Activated naive CD4-positive, alpha-beta T cell (primary cell): ENCODE measurements around the gene CREBRF.
"Not testable (repeated sequence)": the region's sequence is repeated elsewhere in the genome, so short reads cannot be mapped to it uniquely, and the experiment has no call there.

Experiments
- DNase-seq, 4 experiments: peaks; one replicate each; lab custom pipeline; 2025; lab: John Stamatoyannopoulos, UW

The CREBRF gene

GRCh38 chr5:173078878-173079277, 22.7 kb downstream of the CREBRF start:
- DNase-seq: no peak

DNA sequence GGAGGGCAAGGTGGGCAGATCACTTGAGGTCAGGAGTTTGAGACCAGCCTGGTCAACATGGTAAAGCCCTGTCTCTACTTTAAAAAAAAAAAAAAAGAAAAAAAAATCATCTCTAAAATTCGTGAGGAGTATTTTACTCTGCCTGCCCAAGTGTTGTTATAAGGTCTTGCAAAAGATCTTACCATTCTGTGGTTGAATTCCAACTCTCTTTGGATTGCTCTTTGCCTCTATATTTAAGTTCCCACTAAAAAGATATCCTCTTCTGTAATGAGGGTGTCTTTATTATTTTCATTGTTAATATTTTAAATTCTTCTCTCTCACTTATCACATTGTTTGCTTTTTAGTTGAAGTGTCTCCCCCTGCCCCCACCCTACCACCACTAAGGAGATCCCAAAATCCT, 33.4 kb downstream of the CREBRF start:
- no peak for DNase-seq

DNA sequence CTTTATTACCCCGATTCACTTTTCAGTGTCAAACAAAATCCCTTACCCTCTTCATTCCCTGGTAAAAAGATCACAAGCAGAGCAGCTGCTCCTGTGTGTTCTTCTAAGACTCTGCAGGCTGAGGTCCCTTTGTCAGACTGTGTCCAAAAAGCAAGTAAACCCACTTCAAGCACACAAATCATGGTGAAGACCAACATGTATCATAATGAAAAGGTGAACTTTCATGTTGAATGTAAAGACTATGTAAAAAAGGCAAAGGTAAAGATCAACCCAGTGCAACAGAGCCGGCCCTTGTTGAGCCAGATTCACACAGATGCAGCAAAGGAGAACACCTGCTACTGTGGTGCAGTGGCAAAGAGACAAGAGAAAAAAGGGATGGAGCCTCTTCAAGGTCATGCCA, 34.5 kb downstream of the CREBRF start:
- no peak for DNase-seq

DNA sequence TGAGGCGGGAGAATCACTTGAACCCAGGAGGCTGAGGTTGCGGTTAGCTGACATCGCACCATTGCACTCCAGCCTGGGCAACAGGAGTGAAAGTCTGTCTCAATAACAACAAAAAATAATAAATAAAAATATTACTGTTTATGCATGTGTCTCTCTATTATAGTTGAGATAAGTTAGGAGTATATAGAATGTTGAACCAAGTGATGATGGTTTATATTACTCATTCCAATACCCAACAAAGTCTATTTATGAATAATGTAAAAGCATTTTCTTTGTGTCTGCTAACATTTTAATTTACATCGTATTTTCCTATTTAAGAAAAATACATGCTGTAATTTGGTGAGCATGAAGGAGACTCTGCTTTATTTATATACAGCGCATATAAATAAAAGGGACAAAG, 35.8 kb downstream of the CREBRF start:
- no peak for DNase-seq

DNA sequence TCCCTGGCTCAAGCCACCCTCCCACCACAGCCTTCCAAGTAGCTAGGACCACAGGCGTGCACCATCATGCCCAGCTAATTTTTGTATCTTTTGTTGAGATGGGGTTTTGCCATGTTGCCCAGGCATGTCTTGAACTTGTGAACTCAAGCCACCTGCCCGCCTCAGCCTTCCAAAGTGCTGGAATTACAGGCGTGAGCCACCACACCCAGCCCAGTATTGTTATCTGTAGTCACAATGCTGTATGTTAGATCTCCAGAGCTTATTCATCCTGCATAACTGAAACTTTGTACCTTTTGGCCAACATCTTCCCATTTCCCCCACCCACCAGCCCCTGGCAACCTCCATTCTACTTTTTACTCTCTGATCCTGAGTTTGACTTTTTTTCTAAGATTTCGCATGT, 37.5 kb downstream of the CREBRF start:
- DNase-seq: no peak

DNA sequence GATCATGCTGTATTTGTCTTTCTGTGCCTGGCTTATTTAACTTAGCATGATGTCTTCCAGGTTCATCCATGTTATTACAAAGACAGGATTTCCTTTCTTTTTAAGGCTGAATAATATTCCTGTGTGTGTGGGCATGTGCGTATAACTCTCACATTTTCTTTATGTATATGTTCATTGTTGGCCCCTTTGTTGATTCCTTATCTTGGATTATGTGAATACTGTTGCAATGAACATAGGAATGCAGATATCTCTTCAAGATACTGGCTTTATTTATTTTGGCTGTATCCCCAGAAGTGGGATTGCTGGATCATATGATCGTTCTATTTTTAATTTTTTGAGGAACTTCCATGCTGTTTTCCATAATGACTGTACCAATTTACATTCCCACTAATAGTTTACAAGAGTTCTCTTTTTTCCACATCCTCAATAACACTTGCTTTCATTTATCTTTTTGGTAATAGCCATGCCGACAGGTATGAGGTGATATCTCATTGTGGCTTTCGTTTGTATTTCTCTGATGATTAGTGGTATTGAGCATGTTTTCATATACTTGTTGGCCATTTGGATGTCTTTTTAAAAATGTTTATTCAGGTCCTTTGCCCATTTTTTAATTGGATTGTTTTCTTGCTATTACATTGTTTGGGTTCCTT, 38.0 kb downstream of the CREBRF start:
- DNase-seq: no peak

DNA sequence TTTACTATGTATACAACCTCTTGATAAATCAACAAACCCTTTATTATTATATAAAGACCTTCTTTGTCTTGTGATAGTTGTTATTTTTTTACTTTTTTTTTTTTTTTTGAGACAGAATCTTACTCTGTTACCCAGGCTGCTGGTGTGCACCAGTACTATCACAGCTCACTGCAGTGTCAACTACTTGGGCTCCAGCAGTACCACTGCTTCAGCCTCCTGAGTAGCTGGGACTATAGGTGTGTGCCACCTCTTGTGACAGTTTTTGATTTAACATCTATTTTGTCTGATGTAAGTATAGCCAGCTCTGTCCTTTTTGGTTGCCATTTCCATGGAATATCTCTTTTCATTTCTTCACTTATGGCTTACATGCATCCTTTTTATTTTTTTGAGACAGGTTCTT, 42.6 kb downstream of the CREBRF start:
- DNase-seq: no peak

DNA sequence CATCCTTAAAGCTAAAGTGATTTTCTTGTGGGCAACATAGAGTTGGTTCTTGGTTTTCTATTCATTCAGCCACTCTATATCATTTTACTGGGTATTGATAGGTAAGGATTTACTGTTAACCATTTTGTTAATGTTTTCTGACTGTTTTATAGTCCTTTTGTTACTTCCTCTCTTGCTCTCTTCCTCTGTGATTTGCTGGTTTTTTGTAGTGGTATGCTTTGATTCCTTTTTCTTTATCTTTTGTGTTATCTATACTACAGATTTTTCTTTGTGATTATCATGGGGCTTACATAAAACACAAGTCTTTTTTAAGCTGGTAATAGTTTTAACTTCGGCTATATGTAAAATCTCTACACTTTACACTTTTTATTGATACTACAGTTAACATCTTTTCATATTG, 43.3 kb downstream of the CREBRF start:
- DNase-seq: no peak

GRCh38 chr5:173101245-173101644, 45.1 kb downstream of the CREBRF start:
- no peak for DNase-seq

DNA sequence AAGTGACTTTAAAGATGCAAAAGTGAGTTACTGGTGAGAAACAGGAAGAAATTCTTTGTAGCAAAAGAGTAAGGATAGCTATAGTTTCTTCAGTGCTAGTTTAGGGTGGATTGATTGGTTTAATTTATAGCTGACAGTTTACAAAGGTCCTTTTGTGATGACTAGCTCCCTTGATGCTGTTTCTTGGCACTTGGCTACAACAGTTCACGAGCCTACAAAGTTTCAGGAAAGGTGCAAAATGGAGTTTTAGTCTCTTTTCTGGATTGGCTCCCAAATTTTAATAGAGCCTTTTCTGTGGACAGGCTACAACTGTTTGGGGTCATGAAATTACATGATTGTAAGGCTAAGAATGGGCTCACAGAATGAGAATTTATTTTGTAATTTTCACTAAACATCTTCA, 47.3 kb downstream of the CREBRF start:
- no peak for DNase-seq

DNA sequence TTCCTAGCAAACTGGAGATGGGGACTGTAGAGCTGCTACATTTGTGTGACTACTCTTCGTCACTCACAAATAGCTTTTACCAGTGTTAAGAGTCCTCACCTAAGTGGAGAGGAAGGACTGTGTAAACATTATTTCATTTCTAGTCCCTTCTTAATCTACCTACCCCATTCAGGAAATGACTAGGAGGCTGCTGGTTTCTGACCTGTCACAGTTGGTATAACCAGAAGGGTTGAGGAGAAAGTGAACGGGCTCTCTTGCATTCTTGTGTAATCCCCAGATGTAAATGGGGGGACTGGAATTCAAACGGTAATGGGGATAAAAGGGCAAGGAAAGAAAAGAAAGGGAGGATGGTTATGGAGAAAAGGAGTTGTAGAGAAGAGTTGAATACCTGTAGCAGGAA, 52.8 kb downstream of the CREBRF start:
- no peak for DNase-seq

DNA sequence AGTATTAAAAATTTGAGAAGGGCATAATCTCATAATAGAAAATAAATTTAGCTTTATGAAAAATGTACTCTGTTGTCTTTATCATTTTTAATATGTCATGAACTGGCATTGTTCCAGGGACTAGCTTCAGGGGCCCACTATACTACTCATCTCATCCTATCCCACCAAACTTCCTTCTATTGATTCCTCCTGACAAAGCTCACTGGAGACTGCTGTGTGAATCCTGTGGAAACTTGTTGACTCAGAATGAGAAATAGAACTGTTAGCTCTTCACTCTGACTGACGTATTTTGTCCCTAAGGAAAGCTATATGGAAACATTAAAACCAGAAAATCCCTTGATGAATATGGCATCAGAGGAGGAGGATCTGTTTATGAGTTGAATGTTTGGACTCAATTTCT, 58.4 kb downstream of the CREBRF start:
- DNase-seq: no peak

DNA sequence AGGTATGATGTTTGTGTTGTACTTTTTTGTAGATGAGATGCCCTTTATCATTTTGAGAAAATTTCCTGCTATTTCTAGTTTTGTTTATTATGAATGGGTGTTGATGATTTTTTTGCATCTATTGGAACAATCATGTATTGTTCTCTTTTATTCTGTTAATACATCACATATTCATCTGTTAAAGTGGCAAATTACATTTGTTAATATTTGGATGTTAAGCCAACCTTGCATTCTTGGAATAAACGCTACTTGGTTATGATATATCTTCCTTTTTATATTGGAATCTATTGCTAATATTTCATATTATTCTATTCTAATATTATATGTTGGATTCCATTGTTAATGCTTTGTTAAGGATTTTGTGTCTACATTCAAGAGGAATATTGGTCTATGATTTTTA, 63.6 kb downstream of the CREBRF start:
- DNase-seq: no peak

DNA sequence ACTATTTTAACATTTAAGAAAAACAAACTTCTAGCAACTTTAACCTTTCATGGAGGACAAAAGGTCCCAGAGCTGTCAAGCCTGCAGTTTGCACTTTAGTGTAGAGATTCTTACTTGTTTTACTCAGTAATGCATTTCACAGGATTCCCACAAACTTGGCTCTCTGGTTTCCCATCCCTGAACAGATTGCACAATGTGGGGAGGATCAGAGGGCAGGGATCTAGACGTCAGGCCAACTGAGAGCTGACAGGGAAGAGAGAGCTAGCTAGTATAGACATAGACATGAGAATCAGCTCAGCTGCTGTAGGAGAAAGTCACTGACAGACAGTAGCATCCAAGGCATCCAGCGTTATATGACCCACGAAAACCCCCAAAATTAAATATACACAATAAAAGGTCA, 67.3 kb downstream of the CREBRF start:
- DNase-seq: no peak

DNA sequence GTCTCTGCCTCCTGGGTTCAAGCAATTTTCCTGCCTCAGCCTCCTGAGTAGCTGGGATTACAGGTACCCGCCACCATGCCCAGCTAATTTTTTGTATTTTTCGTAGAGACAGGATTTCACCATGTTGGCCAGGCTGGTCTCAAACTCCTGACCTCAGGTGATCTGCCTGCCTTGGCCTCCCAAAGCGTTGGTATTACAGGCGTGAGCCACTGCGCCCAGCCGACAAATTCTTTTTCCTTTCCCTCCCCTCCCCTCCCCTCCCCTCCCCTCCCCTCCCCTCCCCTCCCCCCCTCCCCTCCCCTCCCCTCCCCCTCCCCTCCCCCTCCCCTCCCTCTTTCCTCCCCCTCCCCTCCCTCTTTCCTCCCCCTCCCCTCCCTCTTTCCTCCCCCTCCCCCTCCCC, 76.0 kb downstream of the CREBRF start:
- DNase-seq: not testable (repeated sequence)

DNA sequence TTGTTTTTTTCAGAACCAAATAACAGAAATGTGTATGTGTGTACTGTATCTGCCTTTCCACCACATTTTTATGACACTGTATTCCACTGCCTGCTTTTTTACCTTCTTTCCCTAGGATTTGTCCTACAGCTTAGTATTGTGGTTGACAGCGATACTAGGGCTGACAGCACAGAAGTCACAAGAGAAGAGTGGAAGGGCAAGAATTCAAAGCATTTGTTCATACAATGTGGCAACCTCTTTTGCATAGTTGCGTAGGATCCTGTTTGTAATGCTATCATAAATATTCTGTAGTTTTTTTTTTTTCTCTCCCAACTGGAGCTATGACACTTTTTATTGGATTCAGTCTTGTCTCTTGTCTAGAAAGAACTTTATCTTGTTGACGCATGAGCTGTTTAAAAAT, 82.6 kb downstream of the CREBRF start:
- DNase-seq: no peak

DNA sequence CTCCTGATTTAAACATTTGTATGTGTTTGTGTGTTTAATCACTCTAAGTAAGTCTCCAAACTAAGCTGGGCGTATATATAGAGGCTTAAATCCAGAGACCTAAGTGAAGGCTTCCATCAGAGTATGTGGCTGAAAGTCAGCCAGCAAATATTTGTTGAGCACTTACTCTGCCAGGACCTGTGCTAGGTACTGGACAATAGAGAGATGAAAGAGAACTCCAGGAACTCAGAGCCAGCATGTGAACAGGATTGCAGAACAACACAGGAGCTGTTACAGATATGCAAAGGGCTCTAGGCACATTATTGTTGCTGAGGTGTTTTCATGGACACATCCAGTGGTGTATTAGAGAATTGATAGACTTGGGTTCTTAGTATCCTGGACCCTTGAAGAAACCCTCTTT, 83.5 kb downstream of the CREBRF start:
- no peak for DNase-seq

GRCh38 chr5:173140769-173141168, 84.6 kb downstream of the CREBRF start:
- no peak for DNase-seq

GRCh38 chr5:173143567-173143966, 87.4 kb downstream of the CREBRF start:
- DNase-seq: no peak

DNA sequence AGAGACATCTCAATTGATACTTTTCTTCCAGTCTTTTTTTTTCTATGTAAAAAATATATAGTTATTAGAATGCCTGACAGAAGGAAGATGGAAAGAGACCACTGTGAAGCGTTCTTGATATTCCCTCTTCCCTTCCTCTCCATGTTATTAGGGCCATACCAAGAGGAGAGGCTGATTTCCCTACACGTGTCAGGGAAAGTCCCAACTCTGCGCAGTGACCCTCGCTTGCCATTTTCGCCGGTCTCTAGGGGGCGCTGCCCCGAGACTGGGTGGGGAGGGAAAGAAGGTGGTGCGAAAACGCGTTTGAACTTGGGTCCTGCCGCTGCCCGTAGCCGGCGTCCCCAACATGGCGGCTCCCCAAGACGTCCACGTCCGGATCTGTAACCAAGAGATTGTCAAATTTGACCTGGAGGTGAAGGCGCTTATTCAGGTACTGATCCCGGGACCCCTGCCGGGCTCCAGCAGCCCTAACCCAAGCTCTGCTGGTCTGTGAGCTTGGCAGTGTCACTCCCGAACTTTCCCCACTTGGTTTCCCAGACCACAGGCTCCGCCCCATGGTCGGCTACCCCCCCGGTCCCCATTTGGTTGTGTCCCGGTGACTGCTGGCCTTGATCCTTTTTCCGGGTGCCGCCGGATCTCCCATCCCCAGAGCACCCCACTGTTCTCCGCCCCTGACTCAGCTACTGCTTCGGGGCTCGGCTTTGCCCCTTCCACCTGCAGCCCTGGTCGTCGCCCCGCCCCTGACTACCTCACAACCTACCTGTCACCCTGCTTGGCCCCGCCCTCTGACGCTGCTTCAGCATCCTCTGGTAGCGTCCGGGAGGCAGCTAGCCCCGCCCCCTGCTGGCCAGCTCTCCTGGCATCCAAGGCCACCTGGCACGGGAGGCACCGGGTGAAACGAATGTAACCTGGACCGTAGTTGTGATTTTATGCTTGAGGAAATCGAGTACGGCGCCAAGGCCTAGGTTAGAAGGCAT, 88.3 kb downstream of the CREBRF start, which contains the start of gene BNIP1:
TSS of gene BNIP1 (plus strand) at position 332 of the 977 bp plus-strand sequence. CDS start at position 347, 15 bp downstream.
- peak; percentile 94 to 98 (median 97) for DNase-seq

- no peak for DNase-seq
Observed at GRCh38 chr5:173148354-173148753, 92.2 kb downstream of the CREBRF start.

GRCh38 chr5:173152547-173152946, 96.4 kb downstream of the CREBRF start:
- DNase-seq: no peak

- no peak for DNase-seq
Observed at GRCh38 chr5:173153842-173154241, 97.7 kb downstream of the CREBRF start.
